Hepatocyte (in vitro differentiated cells): ENCODE measurements around the gene DESI1. TPM values are rescaled to one million over a fixed set of nuclear protein-coding genes. Genes with fewer than 3 reads are reported as not detected.
"Not testable (repeated sequence)": the region's sequence is repeated elsewhere in the genome, so short reads cannot be mapped to it uniquely, and the experiment has no call there.

Experiments
- DNase-seq: peaks from one replicate; pipeline ENCODE4 v3.0.0-alpha.2; 2016; ENCODE audit warnings: low spot score
- H2AFZ ChIP-seq: fragments of 200-600 bp; sonication (generic); 2 replicates; pipeline ENCODE4 v1.6.0; 2016; ENCODE audit warnings: antibody characterized with exemption, mild to moderate bottlenecking
- H3K27ac ChIP-seq: fragments of 200-600 bp; sonication (generic); 2 replicates; pipeline ENCODE4 v1.5.1; 2016; ENCODE audit warnings: mild to moderate bottlenecking
- H3K27me3 ChIP-seq: fragments of 200-600 bp; sonication (generic); 2 replicates; pipeline ENCODE4 v1.6.1; 2016
- H3K36me3 ChIP-seq: fragments of 200-600 bp; sonication (generic); replicated peaks from 2 replicates; pipeline ENCODE4 v1.5.1; 2016; ENCODE audit warnings: low read depth; ENCODE audit not compliant: insufficient read depth
- H3K4me1 ChIP-seq: fragments of 200-600 bp; sonication (generic); 2 replicates; pipeline ENCODE4 v1.5.1; 2016; ENCODE audit warnings: mild to moderate bottlenecking, moderate library complexity; ENCODE audit not compliant: insufficient read depth
- H3K4me2 ChIP-seq: fragments of 200-600 bp; sonication (generic); 2 replicates; pipeline ENCODE4 v1.6.0; 2016
- H3K4me3 ChIP-seq: fragments of 200-600 bp; sonication (generic); 2 replicates; pipeline ENCODE4 v1.5.1; 2016; ENCODE audit warnings: mild to moderate bottlenecking
- H3K79me2 ChIP-seq: fragments of 200-600 bp; sonication (generic); 2 replicates; pipeline ENCODE4 v1.6.0; 2017; ENCODE audit warnings: mild to moderate bottlenecking
- H3K9me2 ChIP-seq: fragments of 200-600 bp; sonication (generic); replicated peaks from 2 replicates; pipeline ENCODE4 v1.6.0; 2017; ENCODE audit warnings: mild to moderate bottlenecking; ENCODE audit not compliant: insufficient read depth
- H3K9me3 ChIP-seq: fragments of 200-600 bp; sonication (generic); 2 replicates; pipeline ENCODE4 v1.5.1; 2016; ENCODE audit warnings: low read depth, mild to moderate bottlenecking
- H4K20me1 ChIP-seq: fragments of 200-600 bp; sonication (generic); 2 replicates; pipeline ENCODE4 v1.6.0; 2016; ENCODE audit warnings: mild to moderate bottlenecking; ENCODE audit not compliant: insufficient read depth, poor library complexity, severe bottlenecking
- CTCF ChIP-seq: fragments of 200-600 bp; sonication (generic); IDR thresholded peaks from 2 replicates; pipeline ENCODE4 v1.5.1; 2016; ENCODE audit warnings: antibody characterized with exemption, mild to moderate bottlenecking; ENCODE audit not compliant: poor library complexity
- EZH2 ChIP-seq: fragments of 200-600 bp; sonication (generic); IDR thresholded peaks from 2 replicates; pipeline ENCODE4 v1.6.1; 2016; ENCODE audit warnings: antibody characterized with exemption, mild to moderate bottlenecking, borderline replicate concordance
- EZH2phosphoT487 ChIP-seq: fragments of 200-600 bp; sonication (generic); IDR thresholded peaks from one replicate; pipeline ENCODE4 v1.6.1; 2018; ENCODE audit warnings: antibody characterized with exemption, mild to moderate bottlenecking, low read depth, moderate library complexity; ENCODE audit not compliant: unreplicated experiment, severe bottlenecking
- WGBS: methylation state at CpG from one replicate; pipeline ENCODE4 v1.1.6; 2016; ENCODE audit warnings: low lambda C conversion rate; ENCODE audit errors: missing lambda C conversion rate; 5-methylcytosine and 5-hydroxymethylcytosine counted together
- polyA plus RNA-seq: library from polyadenylated mRNA; unstranded; fragments of >200 nt; fragmentation: Nextera tagmentation; extraction: Ambion mirVana; gene quantifications from 2 replicates; pipeline ENCODE4 v1.2.1, GENCODE V29; 2016
- total RNA-seq: library from RNA; depleted of rRNA; stranded (reverse); fragments of >200 nt; gene quantifications from 2 replicates; pipeline ENCODE4 v1.2.3, GENCODE V29; 2014

The DESI1 gene
- total and polyA plus RNA-seq, 2 experiments from 2014 or later: 29.0 to 32.5 TPM

GRCh38 chr22:41562461-41562860 lies 58.4 kb downstream of the DESI1 start:
- WGBS: 86% methylated on average over 4 of the region's 4 CpGs
- H3K79me2 ChIP-seq: no peaks in the 10 kb centered on the region
- H3K9me3 ChIP-seq: no peaks in the 10 kb centered on the region
- H3K4me3 ChIP-seq: no peak overlapping the region
- H4K20me1 ChIP-seq: no peaks in the 10 kb centered on the region
- peaks cover 48% of the 10 kb centered on the region for H3K4me1 ChIP-seq
- no peaks in the 10 kb centered on the region for H3K27me3 ChIP-seq
- no peak for TF ChIP-seq EZH2
- TF ChIP-seq CTCF: no peak
- no peak for TF ChIP-seq EZH2phosphoT487
- H3K4me2 ChIP-seq: no peak overlapping the region
- no peaks in the 10 kb centered on the region for H3K9me2 ChIP-seq
- H3K36me3 ChIP-seq: no peaks in the 10 kb centered on the region
- H2AFZ ChIP-seq: no peak overlapping the region
- DNase-seq: no peak
- no peak overlapping the region for H3K27ac ChIP-seq

GRCh38 chr22:41561788-41562187 lies 59.1 kb downstream of the DESI1 start:
- Histone ChIP-seq H2AFZ (no peak overlapping the region), H3K4me2 (peak overlapping the region; percentile 86), H3K27ac (no peak overlapping the region), H3K79me2 (no peaks in the 10 kb centered on the region), H4K20me1 (no peaks in the 10 kb centered on the region), H3K9me3 (no peaks in the 10 kb centered on the region), H3K9me2 (no peaks in the 10 kb centered on the region), H3K4me3 (no peak overlapping the region), H3K4me1 (peaks cover 52% of the 10 kb centered on the region), H3K27me3 (no peaks in the 10 kb centered on the region), H3K36me3 (no peaks in the 10 kb centered on the region)
- no peak for DNase-seq
- TF ChIP-seq EZH2phosphoT487 (no peak), EZH2 (no peak), CTCF (no peak)
- WGBS: 88% methylated on average over 5 of the region's 5 CpGs

GRCh38 chr22:41561335-41561734 lies 59.5 kb downstream of the DESI1 start:
- Histone ChIP-seq H3K27ac (peak overlapping the region; percentile 47), H3K27me3 (no peaks in the 10 kb centered on the region), H3K9me2 (no peaks in the 10 kb centered on the region), H3K79me2 (no peaks in the 10 kb centered on the region), H3K4me2 (peak overlapping the region; percentile 86), H3K9me3 (no peaks in the 10 kb centered on the region), H3K4me3 (no peak overlapping the region), H4K20me1 (no peaks in the 10 kb centered on the region), H2AFZ (no peak overlapping the region), H3K4me1 (peaks cover 52% of the 10 kb centered on the region), H3K36me3 (no peaks in the 10 kb centered on the region)
- TF ChIP-seq CTCF (no peak), EZH2phosphoT487 (no peak), EZH2 (no peak)
- 55% methylated on average over 10 of the region's 10 CpGs for WGBS
- DNase-seq: peak; percentile 27

- H2AFZ ChIP-seq: no peak overlapping the region
- peak overlapping the region; percentile 86 for H3K4me2 ChIP-seq
- H3K79me2 ChIP-seq: no peaks in the 10 kb centered on the region
- H4K20me1 ChIP-seq: no peaks in the 10 kb centered on the region
- no peak for TF ChIP-seq EZH2
- peaks cover 44% of the 10 kb centered on the region for H3K4me1 ChIP-seq
- WGBS: 49% methylated on average over 4 of the region's 6 CpGs
- H3K9me2 ChIP-seq: no peaks in the 10 kb centered on the region
- H3K27me3 ChIP-seq: no peaks in the 10 kb centered on the region
- peak overlapping the region; percentile 35 for H3K27ac ChIP-seq
- H3K36me3 ChIP-seq: no peaks in the 10 kb centered on the region
- no peak overlapping the region for H3K4me3 ChIP-seq
- DNase-seq: no peak
- no peaks in the 10 kb centered on the region for H3K9me3 ChIP-seq
Measured at GRCh38 chr22:41560095-41560471, 60.8 kb downstream of the DESI1 start.

GRCh38 chr22:41558241-41558630 lies 62.6 kb downstream of the DESI1 start:
- not testable (repeated sequence) for H4K20me1 ChIP-seq, H3K9me3 ChIP-seq, H3K9me2 ChIP-seq, H3K4me2 ChIP-seq, H3K4me3 ChIP-seq, H3K79me2 ChIP-seq, H2AFZ ChIP-seq, DNase-seq, H3K27ac ChIP-seq, H3K27me3 ChIP-seq, H3K36me3 ChIP-seq
- peaks cover 36% of the 10 kb centered on the region for H3K4me1 ChIP-seq
- WGBS: 91% methylated on average over 12 of the region's 13 CpGs
